GM18517 (cell line): ENCODE results near the gene AHCY.
"Not testable (repeated sequence)": the region's sequence is repeated elsewhere in the genome, so short reads cannot be mapped to it uniquely, and the experiment has no call there.

Experiments
- ATAC-seq: cut with Tn5 transposase; IDR thresholded peaks from one replicate; pipeline ENCODE4 v1.9.1; 2021; ENCODE audit warnings: mild to moderate bottlenecking, moderate library complexity; ENCODE audit not compliant: unreplicated experiment

Gene AHCY

GRCh38 chr20:34262488-34263288 is 40.5 kb downstream of the AHCY start:
- ATAC-seq = no peak

DNA sequence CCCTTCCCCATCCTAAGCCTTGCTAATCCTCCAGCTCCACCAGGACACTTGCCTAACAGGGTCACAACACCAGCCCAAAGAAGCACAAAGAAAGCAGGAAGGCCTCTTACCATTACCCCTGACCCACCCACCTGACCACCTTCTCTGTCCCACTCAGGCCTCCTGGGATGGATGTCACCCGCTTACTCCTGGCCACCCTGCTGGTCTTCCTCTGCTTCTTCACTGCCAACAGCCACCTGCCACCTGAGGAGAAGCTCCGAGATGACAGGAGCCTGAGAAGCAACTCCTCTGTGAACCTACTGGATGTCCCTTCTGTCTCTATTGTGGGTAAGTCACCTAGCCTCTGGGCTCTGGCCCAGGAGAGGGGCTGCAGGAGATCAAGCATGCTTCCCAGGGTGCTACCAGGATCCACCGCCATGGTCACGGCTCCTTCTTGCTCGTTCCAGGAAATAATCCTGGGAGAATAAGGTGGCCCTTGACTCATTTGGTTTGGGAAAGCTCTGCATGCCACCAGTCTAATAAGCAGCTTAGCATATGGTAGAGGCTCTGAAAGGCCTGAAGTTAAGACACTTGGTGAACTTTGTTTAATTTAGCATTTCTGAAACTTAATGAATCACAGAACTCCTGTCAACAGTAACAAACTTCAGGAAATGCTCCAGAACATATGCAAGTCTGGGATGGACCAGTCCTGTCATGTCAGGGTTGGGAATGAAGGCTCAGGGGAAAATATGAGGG is 42.8 kb downstream of the AHCY start:
- no peak for ATAC-seq

DNA sequence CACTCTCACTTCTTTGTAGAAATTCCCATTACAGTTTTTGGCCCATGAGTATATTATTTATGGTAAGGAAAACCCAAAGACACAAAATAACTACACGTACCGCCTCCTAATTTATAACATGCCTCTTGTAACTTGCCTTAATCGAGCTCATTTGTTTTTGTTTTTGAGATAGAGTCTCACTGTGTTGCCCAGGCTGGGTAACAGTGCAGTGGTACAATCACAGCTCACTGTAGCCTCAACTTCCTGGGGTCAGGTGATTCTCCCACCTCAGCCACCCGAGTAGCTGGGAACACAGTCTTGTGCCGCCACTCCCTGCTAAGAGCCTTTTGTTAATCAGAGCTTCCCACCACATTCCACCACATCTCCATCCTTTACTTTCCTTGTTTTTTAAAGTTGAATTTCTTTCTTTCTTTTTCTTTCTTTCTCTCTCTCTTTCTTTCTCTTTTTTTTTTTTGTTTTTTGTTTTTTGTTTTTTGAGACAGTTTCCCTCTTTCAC is 46.5 kb downstream of the AHCY start:
- ATAC-seq = no peak

GRCh38 chr20:34254979-34255378 is 48.2 kb downstream of the AHCY start:
- no peak for ATAC-seq

GRCh38 chr20:34252431-34253086 is 50.6 kb downstream of the AHCY start:
- not testable (repeated sequence) for ATAC-seq

DNA sequence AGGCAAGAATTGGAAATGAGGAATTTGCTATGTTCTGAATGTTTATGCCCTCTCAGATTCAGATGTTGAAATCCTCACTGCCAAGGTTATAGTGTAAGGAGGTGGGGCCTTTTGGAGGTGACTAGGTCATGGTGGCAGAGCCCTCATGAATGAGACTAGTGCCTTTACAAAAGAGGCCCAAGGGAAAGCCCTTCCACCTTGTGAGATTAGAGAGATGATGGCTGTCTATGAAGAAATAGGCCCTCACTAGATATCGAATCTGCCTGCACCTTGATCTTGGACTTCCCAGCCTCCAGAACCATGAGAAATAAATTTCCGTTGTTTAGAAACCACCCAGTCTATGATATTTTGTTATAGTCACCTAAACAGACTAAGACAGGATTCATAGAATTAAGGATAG is 51.5 kb downstream of the AHCY start:
- no peak for ATAC-seq

- ATAC-seq = no peak
These were observed 53.1 kb downstream of the AHCY start for GRCh38 chr20:34250005-34250404.

GRCh38 chr20:34249291-34249690 is 53.9 kb downstream of the AHCY start:
- ATAC-seq = no peak

DNA sequence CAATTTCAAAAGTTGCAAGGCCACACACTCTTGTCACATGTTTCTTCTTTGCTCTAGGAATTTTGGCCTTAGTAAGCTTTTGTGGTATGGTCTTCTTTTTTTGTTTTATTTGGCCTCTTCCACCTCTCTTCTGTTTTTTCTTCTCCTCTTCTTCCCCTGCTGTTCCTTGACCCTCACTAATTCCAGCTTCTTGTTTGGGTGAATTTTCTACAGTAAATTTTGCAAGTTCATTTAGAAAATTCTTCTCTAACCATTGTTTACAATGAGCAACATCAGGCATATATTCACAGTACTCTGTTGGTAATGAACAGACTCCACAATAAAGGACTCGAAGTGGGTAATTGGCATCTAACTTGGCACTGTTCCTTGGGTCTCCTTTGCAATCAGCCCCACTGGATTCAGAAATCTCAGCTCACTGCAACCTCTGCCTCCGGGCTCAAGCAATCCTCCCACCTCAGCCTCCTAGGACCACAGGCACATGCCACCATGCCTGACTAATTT is 57.0 kb downstream of the AHCY start:
- no peak for ATAC-seq

- no peak for ATAC-seq
These were observed 59.8 kb downstream of the AHCY start for GRCh38 chr20:34243377-34243776.

- ATAC-seq = no peak
These were observed 60.3 kb downstream of the AHCY start for GRCh38 chr20:34242879-34243278.

GRCh38 chr20:34242015-34242414 is 61.1 kb downstream of the AHCY start:
- ATAC-seq = not testable (repeated sequence)

- no peak for ATAC-seq
These were observed 62.2 kb downstream of the AHCY start, which contains the start of gene ASIP for GRCh38 chr20:34240693-34241615. Gene ASIP (plus strand): TSS chr20:34241423. CDS start chr20:34260375, 18,952 bp downstream.

DNA sequence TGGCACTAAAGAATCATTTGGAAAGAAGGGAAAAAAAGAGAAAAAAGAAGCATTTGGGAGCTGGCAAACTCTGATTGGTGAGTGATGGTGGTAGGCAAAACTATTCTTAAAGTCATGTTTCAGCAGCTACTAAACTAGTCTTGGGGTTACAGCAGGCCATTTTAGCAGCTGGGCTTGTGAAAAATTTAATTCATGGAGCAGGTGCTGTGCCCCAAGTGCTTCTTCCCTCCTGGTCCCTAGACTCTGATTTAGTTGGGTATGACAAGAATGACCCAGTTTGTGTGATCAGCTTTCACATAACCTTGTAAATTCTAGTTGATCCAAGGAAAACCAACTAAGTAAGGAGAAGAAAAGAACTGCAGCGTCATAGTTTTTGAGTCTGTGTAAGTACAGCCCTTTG is 63.0 kb downstream of the AHCY start:
- ATAC-seq = no peak

DNA sequence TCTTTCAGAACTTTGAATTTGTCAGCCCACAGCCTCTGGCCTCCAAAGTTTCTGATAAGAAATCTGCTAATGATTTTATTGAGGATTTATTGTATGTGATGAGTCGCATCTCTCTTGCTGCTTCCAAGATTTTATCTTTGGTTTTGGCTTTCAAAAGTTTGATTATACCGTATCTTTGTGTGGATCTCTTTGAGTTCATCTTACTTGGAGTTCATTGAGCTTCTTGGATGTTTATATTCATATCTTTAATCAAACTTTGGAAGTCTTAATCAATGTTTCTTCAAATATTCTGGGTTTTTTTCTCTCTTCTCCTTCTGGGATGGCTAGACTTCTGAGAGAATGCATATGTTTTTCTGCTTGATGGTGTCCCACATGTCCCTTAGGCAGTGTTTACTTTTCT is 65.2 kb downstream of the AHCY start:
- ATAC-seq = no peak

DNA sequence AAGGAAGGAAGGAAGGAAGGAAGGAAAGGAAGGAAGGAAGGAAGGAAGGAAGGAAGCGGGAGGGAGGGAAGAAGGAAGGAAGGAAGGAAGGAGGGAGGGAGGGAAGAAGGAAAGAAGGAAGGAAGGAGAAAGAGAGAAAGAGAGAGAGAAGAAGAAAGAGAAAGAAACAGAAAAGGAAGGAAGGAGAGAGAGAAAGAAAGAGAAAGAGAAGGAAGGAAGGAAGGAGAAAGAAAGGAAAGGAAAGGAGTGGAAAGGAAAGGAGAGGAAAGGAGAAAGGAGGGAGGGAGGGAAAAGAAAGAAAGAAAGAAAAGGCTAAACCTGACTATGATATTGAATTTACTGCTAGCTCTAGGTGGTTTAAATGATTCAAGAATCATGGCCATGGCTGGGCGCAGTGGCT is 67.3 kb downstream of the AHCY start:
- ATAC-seq = no peak

GRCh38 chr20:34233687-34234086 is 69.5 kb downstream of the AHCY start:
- ATAC-seq = no peak

GRCh38 chr20:34232494-34233087 is 70.6 kb downstream of the AHCY start:
- no peak for ATAC-seq

- ATAC-seq = no peak
These were observed 71.5 kb downstream of the AHCY start for GRCh38 chr20:34231634-34232033.
